NCI-H345 treated with DMSO at 0.1 percent for 48 hours (cell line): ENCODE measurements around the gene KRTAP9-9.
A peak's percentile ranks its signal among the peaks of the same experiment; 100 is the strongest.
"Not testable (repeated sequence)": the region's sequence is repeated elsewhere in the genome, so short reads cannot be mapped to it uniquely, and the experiment has no call there.

Experiments used
- DNase-seq: peaks from one replicate; lab custom pipeline; 2025; ENCODE audit not compliant: unreplicated experiment; lab: John Stamatoyannopoulos, UW

The KRTAP9-9 gene

DNA sequence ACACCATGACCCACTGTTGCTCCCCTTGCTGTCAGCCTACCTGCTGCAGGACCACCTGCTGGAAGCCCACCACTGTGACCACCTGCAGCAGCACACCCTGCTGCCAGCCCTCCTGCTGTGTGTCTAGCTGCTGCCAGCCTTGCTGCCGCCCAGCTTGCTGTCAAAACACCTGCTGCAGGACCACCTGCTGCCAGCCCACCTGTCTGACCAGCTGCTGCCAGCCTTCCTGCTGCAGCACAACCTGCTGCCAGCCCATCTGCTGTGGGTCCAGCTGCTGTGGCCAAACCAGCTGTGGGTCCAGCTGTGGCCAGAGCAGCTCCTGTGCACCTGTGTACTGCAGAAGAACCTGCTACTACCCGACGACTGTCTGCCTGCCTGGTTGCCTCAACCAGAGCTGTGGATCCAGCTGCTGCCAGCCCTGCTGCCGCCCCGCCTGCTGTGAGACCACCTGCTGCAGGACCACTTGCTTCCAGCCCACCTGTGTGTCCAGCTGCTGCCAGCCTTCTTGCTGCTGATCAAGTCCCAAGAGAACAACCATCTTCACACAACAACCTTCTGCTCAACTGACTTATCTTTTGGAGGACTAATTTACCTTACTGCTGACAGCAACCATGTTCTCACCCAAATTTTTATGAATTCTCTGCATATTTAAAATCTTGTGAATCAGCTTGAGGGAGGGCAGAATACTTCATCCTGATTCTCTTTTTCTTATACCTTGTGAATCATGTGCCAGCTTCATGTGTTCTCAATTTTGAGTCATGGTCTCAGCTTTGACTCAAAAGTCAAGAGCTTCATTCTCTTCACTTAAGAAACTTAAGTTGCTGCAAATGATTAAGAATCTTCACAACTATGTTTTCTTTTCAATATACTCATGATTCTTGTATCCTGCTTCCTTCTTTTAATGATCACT lies at the start of gene KRTAP9-9:
TSS of gene KRTAP9-9 (plus strand) at position 4 of the 910 bp plus-strand sequence.
- not testable (repeated sequence) for DNase-seq

GRCh38 chr17:41211845-41212466 lies 43.2 kb upstream of the KRTAP9-9 start:
- peak; percentile 34 for DNase-seq

DNA sequence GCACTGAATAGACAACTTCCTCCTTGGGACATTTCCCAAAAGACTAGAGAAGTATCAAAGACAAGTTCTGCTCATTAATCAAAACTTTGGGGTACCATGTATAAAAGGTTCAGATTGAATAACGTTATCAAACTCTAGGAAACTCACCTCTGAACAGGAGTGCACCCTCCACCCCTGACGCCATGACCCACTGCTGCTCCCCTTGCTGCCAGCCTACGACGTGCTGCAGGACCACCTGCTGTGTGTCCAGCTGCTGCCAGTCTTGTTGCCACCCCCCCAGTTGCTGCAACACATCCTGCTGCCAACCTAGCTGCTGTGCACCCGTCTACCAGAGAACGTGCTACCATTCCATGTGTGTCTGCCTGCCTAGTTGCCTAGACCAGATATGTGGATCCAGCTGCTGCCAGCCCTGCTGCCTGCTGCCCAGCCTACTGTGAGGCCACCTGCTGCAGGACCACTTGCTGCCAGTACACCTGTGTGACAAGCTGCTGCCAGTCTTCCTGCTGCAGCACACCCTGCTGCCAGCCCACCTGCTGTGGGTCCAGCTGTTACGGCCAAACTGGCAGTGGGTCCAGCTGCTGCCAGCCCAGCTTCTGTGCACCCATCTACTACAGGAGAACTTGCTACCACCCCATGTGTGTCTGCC lies 42.5 kb upstream of the KRTAP9-9 start:
- peak; percentile 40 for DNase-seq

DNA sequence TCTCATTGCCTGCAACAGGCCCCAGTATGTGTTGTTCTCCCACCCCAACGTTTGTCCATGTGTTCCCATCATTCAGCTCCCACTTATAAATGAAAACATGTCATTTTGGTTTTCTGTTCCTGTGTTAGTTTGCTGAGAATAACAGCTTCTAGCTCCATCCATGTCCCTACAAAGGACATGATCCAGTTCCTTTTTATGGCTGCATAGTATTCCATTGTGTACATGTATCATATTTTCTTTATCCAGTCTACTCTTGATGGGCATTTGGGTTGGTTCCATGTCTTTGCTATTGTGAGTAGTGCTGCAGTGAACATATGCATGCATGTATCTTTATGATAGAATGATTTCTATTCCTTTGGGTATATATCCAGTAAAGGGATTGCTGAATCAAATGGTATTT lies 39.5 kb upstream of the KRTAP9-9 start:
- DNase-seq = no peak

DNA sequence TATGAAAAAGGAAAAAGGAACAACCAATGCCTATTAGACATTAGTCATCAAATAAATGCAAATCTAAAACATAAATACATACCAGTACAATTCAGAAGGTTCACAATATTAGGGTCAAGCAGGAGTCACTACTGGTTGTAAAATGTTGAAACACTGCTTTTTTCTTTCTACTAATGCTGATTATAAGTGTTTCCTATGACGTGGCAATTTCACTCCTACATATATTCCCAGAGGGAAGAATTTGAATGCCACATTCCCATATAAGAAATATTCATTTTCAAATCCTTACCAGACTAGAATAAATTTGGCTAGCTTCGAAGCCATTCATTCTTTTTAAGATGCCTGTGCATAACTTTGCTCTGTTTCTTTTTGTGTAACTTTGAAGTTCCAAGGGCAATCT lies 31.4 kb upstream of the KRTAP9-9 start:
- no peak for DNase-seq

DNA sequence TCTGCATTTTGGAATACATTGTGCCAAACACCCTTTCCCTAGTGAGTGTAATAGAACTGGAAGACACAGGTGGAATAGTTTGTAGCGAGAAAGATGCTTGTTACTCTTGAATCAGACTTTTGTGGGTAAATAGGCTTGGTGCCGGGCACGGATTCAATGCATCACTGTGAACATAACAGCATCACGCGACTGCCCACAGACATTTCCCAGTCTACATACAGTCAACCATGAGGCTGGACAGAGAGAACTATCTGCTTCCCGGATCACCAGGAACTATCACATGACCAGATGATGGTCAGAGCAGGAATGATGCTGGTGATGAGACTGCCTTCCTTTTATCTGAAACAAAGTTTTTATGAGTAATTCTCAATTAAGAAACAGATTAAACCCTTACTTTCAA lies 29.1 kb upstream of the KRTAP9-9 start:
- DNase-seq = no peak

DNA sequence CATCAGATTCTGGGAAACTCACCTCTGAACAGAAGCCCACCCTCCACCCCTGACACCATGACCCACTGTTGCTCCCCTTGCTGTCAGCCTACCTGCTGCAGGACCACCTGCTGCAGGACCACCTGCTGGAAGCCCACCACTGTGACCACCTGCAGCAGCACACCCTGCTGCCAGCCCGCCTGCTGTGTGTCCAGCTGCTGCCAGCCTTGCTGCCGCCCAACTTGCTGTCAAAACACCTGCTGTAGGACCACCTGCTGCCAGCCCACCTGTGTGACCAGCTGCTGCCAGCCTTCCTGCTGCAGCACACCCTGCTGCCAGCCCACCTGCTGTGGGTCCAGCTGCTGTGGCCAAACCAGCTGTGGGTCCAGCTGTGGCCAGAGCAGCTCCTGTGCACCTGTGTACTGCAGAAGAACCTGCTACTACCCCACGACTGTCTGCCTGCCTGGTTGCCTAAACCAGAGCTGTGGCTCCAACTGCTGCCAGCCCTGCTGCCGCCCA lies 28.5 kb upstream of the KRTAP9-9 start, which contains the start of gene KRTAP9-2:
TSS of gene KRTAP9-2 (plus strand) at position 51 of the 498 bp plus-strand sequence. CDS start at position 58, 7 bp downstream.
- not testable (repeated sequence) for DNase-seq

- no peak for DNase-seq
Observed at GRCh38 chr17:41230094-41230493, 25.1 kb upstream of the KRTAP9-9 start.

DNA sequence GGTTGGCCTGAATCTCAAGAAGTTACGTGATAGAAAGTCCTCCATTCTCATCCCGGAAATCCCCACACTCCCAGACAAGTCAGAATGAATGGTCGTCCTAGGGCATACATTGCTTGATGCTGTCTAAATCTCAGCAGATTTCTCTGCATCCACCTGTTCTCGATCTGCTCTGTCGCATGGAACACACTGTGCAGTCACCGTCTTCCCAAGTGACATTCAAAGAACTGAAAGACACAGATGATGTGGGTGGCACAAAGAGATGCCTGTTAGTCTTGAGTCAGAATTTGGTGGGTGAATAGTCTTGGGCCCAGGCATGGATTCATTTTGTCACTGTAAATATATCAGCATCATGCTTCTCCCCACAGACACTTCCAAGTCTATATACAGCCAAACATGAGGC lies 23.5 kb upstream of the KRTAP9-9 start:
- no peak for DNase-seq

GRCh38 chr17:41232399-41233105 lies 22.6 kb upstream of the KRTAP9-9 start, which contains the start of gene KRTAP9-3:
Gene KRTAP9-3, plus strand, starts transcription at chr17:41232449. Its CDS starts 53 bp downstream, at chr17:41232502.
- DNase-seq = not testable (repeated sequence)

GRCh38 chr17:41237116-41237515 lies 18.1 kb upstream of the KRTAP9-9 start:
- not testable (repeated sequence) for DNase-seq

- DNase-seq = not testable (repeated sequence)
Observed at GRCh38 chr17:41237949-41238437, 17.2 kb upstream of the KRTAP9-9 start, which contains the start of gene KRTAP9-8. Gene KRTAP9-8, plus strand, starts transcription at chr17:41237999. Its CDS starts 53 bp downstream, at chr17:41238052.

DNA sequence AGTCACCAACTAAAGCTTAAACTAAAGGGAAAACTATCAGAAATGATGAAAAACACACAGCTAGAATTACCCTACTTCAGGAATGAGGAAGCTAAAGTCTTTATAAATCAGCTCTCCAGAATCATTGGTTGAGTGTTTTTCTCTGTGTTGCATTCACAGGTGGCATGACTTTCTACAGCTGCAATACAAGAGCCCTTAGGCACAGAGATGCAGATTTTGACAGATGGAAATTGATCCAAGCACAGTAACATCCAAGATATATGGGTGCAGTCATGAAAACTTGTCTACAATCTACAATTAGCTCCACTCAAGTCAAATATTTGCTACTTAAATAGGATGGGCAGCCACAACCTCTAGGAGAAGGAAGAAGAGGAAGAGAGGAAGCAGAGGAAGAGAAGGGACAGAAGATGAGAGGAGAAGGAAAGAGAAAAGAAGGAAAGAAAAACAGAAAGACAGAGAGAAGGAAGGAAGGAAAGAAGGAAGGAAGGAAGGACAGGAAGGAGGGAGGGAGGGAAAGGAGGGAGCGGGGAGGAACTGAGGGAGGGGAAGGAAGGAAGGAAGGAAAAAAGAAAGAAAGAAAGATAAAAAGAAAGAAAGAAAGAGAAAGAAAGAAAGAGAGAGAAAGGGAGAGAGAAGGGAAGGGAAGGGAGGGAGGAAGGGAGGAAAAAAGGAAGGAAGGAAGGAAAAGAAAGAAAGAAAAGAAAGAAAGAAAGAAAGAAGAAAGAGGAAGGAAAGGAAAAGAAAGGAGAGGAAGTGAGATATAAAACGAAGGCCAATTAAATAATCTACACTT lies 8.0 kb upstream of the KRTAP9-9 start:
- DNase-seq = not testable (repeated sequence)

GRCh38 chr17:41249637-41250240 lies 5.4 kb upstream of the KRTAP9-9 start, which contains the start of gene KRTAP9-4:
Gene KRTAP9-4, plus strand, starts transcription at chr17:41249687. Its CDS starts 34 bp downstream, at chr17:41249721.
- DNase-seq = not testable (repeated sequence)

DNA sequence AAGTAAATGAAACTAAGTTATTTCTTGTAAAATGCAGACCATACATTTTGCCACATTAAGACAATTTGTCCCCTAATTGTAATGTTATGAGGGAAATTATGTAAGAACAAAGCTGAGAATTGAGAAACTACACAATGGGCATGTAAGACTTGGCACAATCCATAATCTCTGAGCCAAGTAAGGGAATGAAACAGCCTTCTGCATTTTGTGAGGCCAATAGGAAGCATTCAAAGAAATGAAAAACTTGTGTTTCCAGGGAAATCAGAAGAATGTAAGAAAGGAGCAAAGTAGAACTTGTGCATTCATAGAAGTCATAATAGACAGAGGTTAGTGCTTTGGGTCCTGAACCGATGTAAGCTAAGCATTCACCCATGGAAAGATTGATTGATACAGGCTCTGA lies 3.9 kb upstream of the KRTAP9-9 start:
- DNase-seq = no peak

DNA sequence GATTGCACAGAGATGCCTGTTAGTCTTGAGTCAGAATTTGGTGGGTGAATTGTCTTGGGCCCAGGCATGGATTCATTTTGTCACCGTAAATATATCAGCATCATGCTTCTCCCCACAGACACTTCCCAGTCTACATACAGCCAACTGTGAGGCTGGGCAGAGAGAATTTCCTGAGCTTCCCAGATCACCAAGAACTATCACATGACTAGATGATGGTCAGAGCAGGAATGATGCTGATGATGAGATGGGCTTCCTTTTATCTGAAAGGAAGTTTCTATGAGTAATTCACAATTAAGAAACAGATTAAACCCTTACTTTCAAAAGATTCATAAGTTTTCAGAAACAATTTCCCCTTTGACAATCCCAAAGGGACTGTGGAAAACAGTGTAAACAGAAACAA lies 323 bp upstream of the KRTAP9-9 start:
- DNase-seq = no peak

- no peak for DNase-seq
Observed at GRCh38 chr17:41256291-41256685, 1.1 kb downstream of the KRTAP9-9 start.

DNA sequence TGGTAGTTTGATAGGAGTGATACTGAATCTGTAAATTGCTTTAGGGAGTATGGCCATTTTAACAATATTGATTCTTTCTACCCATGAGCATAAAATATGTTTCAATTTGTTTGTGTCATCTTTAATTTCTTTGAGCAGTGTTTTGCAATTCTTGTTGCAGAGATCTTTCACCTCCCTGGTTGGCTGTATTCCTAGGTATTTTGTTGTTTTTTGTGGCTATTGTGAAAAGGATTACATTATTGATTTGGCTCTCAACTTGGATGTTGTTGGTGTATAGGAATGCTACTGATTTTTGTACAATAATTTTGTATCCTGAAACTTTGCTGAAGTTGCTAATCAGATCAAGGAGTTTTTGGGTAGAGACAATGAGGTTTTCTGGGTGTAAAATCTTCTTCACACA lies 3.2 kb downstream of the KRTAP9-9 start:
- no peak for DNase-seq

DNA sequence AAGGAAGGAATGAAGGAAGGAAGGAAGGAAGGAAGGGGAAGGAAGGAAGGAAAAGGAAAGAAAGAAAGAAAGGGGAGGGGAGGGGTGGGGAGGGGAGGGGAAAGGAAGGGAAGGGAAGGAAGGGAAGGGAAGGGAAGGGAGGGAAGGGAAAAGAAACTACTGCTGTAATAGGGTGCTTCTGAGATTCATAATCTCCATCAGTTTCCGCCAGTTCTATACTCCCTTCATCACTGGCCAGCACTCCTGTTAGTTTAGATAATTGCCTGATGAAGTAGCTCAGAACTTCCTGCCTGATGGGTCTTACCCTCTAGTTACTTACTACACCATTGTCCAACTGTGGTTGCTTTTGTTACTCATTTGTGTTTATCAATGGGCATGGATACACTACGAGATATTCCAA lies 8.0 kb downstream of the KRTAP9-9 start:
- DNase-seq = no peak
